HEK293 (cell line): Measurements from ENCODE around the gene CADM3.

ENCODE experiments used
- CTCF ChIA-PET: fragments of 350-600 bp; formaldehyde crosslinking; extraction: SDS; loops from one replicate; lab custom pipeline; 2021; ENCODE audit warnings: antibody characterized with exemption; lab: Yijun Ruan, JAX
- POLR2A ChIA-PET: fragments of 300-600 bp; formaldehyde crosslinking; extraction: SDS; loops from one replicate; lab custom pipeline; 2020; ENCODE audit warnings: antibody characterized with exemption, inconsistent platforms; lab: Yijun Ruan, JAX
- H3K27ac ChIP-seq: fragments of 200-500 bp; sonication (Bioruptor generic); 2 replicates; pipeline ENCODE4 v1.5.1; 2014; ENCODE audit warnings: low read depth, low read length, control low read depth, inconsistent platforms; ENCODE audit errors: extremely low read depth
- H3K36me3 ChIP-seq, 2 experiments: fragments of 200-500 bp in 1 of 2; sonication (Bioruptor generic) in 1 of 2; 1 replicate in 1 of 2; 2 replicates in 1 of 2; pipeline ENCODE4 v1.5.1; 2014 to 2017; ENCODE audit warnings: inconsistent platforms in 2 of 2, low read length in 2 of 2; ENCODE audit not compliant: control insufficient read depth in 2 of 2, insufficient read depth in 1 of 2
- H3K4me1 ChIP-seq: fragments of 200-500 bp; sonication (Bioruptor generic); 2 replicates; pipeline ENCODE4 v1.5.1; 2014; ENCODE audit warnings: mild to moderate bottlenecking, low read length, inconsistent platforms; ENCODE audit not compliant: control insufficient read depth, insufficient read depth
- H3K4me3 ChIP-seq: 2 replicates; pipeline ENCODE4 v1.5.1; 2011; ENCODE audit warnings: low read depth, mild to moderate bottlenecking, control low read depth, low read length, moderate library complexity
- H3K9me3 ChIP-seq: fragments of 200-500 bp; sonication (Bioruptor generic); 2 replicates; pipeline ENCODE4 v1.5.1; 2014; ENCODE audit warnings: low read depth, low read length, inconsistent platforms; ENCODE audit not compliant: control insufficient read depth, insufficient read depth
- GLI2 ChIP-seq: fragments of 450-650 bp; formaldehyde crosslinking; IDR thresholded peaks from 2 replicates; pipeline ENCODE4; 2017; ENCODE audit warnings: missing biosample characterization, missing genetic modification characterization, low read depth, borderline replicate concordance
- INSM2 ChIP-seq: fragments of 450-650 bp; formaldehyde crosslinking; IDR thresholded peaks from 2 replicates; pipeline ENCODE4 v1.5.1; 2016; ENCODE audit warnings: missing biosample characterization, missing genetic modification characterization
- KLF7 ChIP-seq: fragments of 450-650 bp; formaldehyde crosslinking; IDR thresholded peaks from 2 replicates; pipeline ENCODE4 v1.5.1; 2016; ENCODE audit warnings: missing biosample characterization, missing genetic modification characterization, borderline replicate concordance
- PATZ1 ChIP-seq: fragments of 450-650 bp; formaldehyde crosslinking; IDR thresholded peaks from 2 replicates; pipeline ENCODE4 v1.5.1; 2016; ENCODE audit warnings: missing biosample characterization, missing genetic modification characterization
- RBAK ChIP-seq: fragments of 450-650 bp; formaldehyde crosslinking; IDR thresholded peaks from 2 replicates; pipeline ENCODE4 v1.5.1; 2016; ENCODE audit warnings: missing biosample characterization, missing genetic modification characterization
- SETDB1 ChIP-seq: IDR thresholded peaks from one replicate; pipeline ENCODE4 v1.6.1; 2017; ENCODE audit warnings: mild to moderate bottlenecking, low read length, moderate library complexity, mixed read lengths; ENCODE audit not compliant: insufficient read length
- YY1 ChIP-seq: fragments of 450-650 bp; formaldehyde crosslinking; IDR thresholded peaks from 2 replicates; pipeline ENCODE4 v1.5.1; 2018; ENCODE audit warnings: missing biosample characterization, missing genetic modification characterization
- ZBTB48 ChIP-seq: fragments of 450-650 bp; formaldehyde crosslinking; IDR thresholded peaks from 2 replicates; pipeline ENCODE4 v1.5.1; 2016; ENCODE audit warnings: missing biosample characterization, missing genetic modification characterization
- ZBTB7A ChIP-seq: fragments of 450-650 bp; formaldehyde crosslinking; IDR thresholded peaks from 2 replicates; pipeline ENCODE4 v1.5.1; 2016; ENCODE audit warnings: low read depth, missing biosample characterization, missing genetic modification characterization
- ZNF140 ChIP-seq: fragments of 450-650 bp; formaldehyde crosslinking; IDR thresholded peaks from 2 replicates; pipeline ENCODE4 v1.5.1; 2016; ENCODE audit warnings: missing biosample characterization, missing genetic modification characterization
- ZNF174 ChIP-seq: fragments of 450-650 bp; formaldehyde crosslinking; IDR thresholded peaks from 2 replicates; pipeline ENCODE4 v1.5.0; 2017; ENCODE audit warnings: missing biosample characterization, mild to moderate bottlenecking, missing genetic modification characterization
- ZNF175 ChIP-seq: fragments of 450-650 bp; formaldehyde crosslinking; IDR thresholded peaks from 2 replicates; pipeline ENCODE4 v1.5.1; 2016; ENCODE audit warnings: missing biosample characterization, missing genetic modification characterization
- ZNF23 ChIP-seq: fragments of 450-650 bp; formaldehyde crosslinking; IDR thresholded peaks from 2 replicates; pipeline ENCODE4 v1.5.1; 2016; ENCODE audit warnings: missing biosample characterization, missing genetic modification characterization, borderline replicate concordance
- ZNF416 ChIP-seq: fragments of 450-650 bp; formaldehyde crosslinking; IDR thresholded peaks from 2 replicates; pipeline ENCODE4 v1.5.1; 2016; ENCODE audit warnings: missing biosample characterization, missing genetic modification characterization
- ZNF48 ChIP-seq: fragments of 450-650 bp; formaldehyde crosslinking; IDR thresholded peaks from 2 replicates; pipeline ENCODE4 v1.5.1; 2016; ENCODE audit warnings: missing biosample characterization, missing genetic modification characterization
- ZNF518A ChIP-seq: fragments of 450-650 bp; formaldehyde crosslinking; conservative IDR thresholded peaks from 2 replicates; pipeline ENCODE4 v1.5.1; 2016; ENCODE audit warnings: low read depth, missing biosample characterization, missing genetic modification characterization
- ZNF555 ChIP-seq: fragments of 450-650 bp; formaldehyde crosslinking; conservative IDR thresholded peaks from 2 replicates; pipeline ENCODE4 v1.5.1; 2017; ENCODE audit warnings: missing biosample characterization, mild to moderate bottlenecking, missing genetic modification characterization, inconsistent platforms
- ZNF571 ChIP-seq: fragments of 450-650 bp; formaldehyde crosslinking; IDR thresholded peaks from 2 replicates; pipeline ENCODE4 v1.5.0; 2017; ENCODE audit warnings: missing biosample characterization, missing genetic modification characterization
- ZNF624 ChIP-seq: fragments of 450-650 bp; formaldehyde crosslinking; IDR thresholded peaks from 2 replicates; pipeline ENCODE4 v1.5.1; 2017; ENCODE audit warnings: missing biosample characterization, missing genetic modification characterization
- ZNF664 ChIP-seq: fragments of 450-650 bp; formaldehyde crosslinking; IDR thresholded peaks from 2 replicates; pipeline ENCODE4 v1.5.1; 2016; ENCODE audit warnings: missing biosample characterization, missing genetic modification characterization
- ZNF747 ChIP-seq: fragments of 450-650 bp; formaldehyde crosslinking; IDR thresholded peaks from 2 replicates; pipeline ENCODE4 v1.5.1; 2016; ENCODE audit warnings: missing biosample characterization, missing genetic modification characterization
- ZSCAN23 ChIP-seq: fragments of 450-650 bp; formaldehyde crosslinking; IDR thresholded peaks from 2 replicates; pipeline ENCODE4 v1.5.1; 2016; ENCODE audit warnings: missing biosample characterization, missing genetic modification characterization

Gene CADM3

GRCh38 chr1:159203610-159204009 is 32.2 kb downstream of the CADM3 start:
- CTCF ChIA-PET: interaction anchor here (0.6 to 5.5 kb wide), 5 partner anchors 7 to 718 kb away, joined by 3 to 33 read pairs (median 5); no protein-coding TSS in a partner anchor
- Histone ChIP-seq H3K27ac (no peak overlapping the region), H3K36me3 (no peaks in the 10 kb centered on the region), H3K4me3 (no peak overlapping the region), H3K9me3 (no peaks in the 10 kb centered on the region), H3K4me1 (no peaks in the 10 kb centered on the region)
- TF ChIP-seq ZSCAN23 (tag by site-specific recombination) (no peak), GLI2 (tag by site-specific recombination) (no peak), ZNF23 (tag by site-specific recombination) (no peak), PATZ1 (tag by site-specific recombination) (no peak), ZNF571 (tag by site-specific recombination) (no peak), KLF7 (tag by site-specific recombination) (no peak), ZNF555 (tag by site-specific recombination) (no peak), ZNF174 (tag by site-specific recombination) (no peak)
- POLR2A ChIA-PET: no interaction called here

- TF ChIP-seq ZNF140: no peak
These were observed 33.0 kb downstream of the CADM3 start, which contains the start of gene ACKR1 for GRCh38 chr1:159204161-159205141. TSS of gene ACKR1 (plus strand) at chr1:159204875. CDS start at chr1:159204960, 85 bp downstream.

GRCh38 chr1:159205225-159205624 is 33.8 kb downstream of the CADM3 start:
- CTCF ChIA-PET: interaction anchor here (0.6 to 5.5 kb wide), 4 partner anchors 8 to 1054 kb away, joined by 3 to 33 read pairs (median 3); no protein-coding TSS in a partner anchor
- TF ChIP-seq ZNF48: no peak
- no peak for TF ChIP-seq ZNF518A
- no peak for TF ChIP-seq SETDB1
- no peak for TF ChIP-seq ZNF664 (tag by site-specific recombination)
- no peak for TF ChIP-seq ZNF175 (tag by site-specific recombination)
- TF ChIP-seq RBAK (tag by site-specific recombination): no peak
- TF ChIP-seq INSM2: no peak
- no peak for TF ChIP-seq ZNF624 (tag by site-specific recombination)
- TF ChIP-seq ZNF747 (tag by site-specific recombination): no peak
- TF ChIP-seq ZBTB7A (tag by site-specific recombination): no peak
- TF ChIP-seq ZNF416 (tag by site-specific recombination): no peak
- TF ChIP-seq ZBTB48: no peak
- no peak for TF ChIP-seq YY1

More at GRCh38 chr1:159204161-159205141, 33.0 kb downstream of the CADM3 start, which contains the start of gene ACKR1:
- H3K27ac ChIP-seq: no peak within 1 kb of the TSS
- POLR2A ChIA-PET: no interaction called here
- CTCF ChIA-PET: interaction anchor here (0.6 to 5.5 kb wide), 4 partner anchors 8 to 719 kb away, joined by 4 to 33 read pairs (median 9); no protein-coding TSS in a partner anchor
- no peaks in the 10 kb centered on the region for H3K36me3 ChIP-seq
- no peak within 1 kb of the TSS for H3K4me3 ChIP-seq
- no peaks in the 10 kb centered on the region for H3K9me3 ChIP-seq
- no peaks in the 10 kb centered on the region for H3K4me1 ChIP-seq

More at GRCh38 chr1:159205225-159205624, 33.8 kb downstream of the CADM3 start:
- H3K9me3 ChIP-seq: no peaks in the 10 kb centered on the region
- POLR2A ChIA-PET: no interaction called here
- no peak overlapping the region for H3K4me3 ChIP-seq
- no peak overlapping the region for H3K27ac ChIP-seq
- H3K4me1 ChIP-seq: no peaks in the 10 kb centered on the region
- H3K36me3 ChIP-seq: no peaks in the 10 kb centered on the region
